Osteocyte (in vitro differentiated cells): Measurements from ENCODE around the gene POLR1C. TPM values are rescaled to one million over a fixed set of nuclear protein-coding genes. Genes with fewer than 3 reads are reported as not detected.
A peak's percentile ranks its signal among the peaks of the same experiment; 100 is the strongest.
"Not testable (repeated sequence)": the region's sequence is repeated elsewhere in the genome, so short reads cannot be mapped to it uniquely, and the experiment has no call there.

ENCODE experiments used
- DNase-seq: peaks from one replicate; pipeline ENCODE4 v3.0.0; 2021; ENCODE audit warnings: mixed read lengths; ENCODE audit not compliant: unreplicated experiment; ENCODE audit errors: extremely low spot score
- H3K27ac Mint-ChIP-seq: one replicate; pipeline ENCODE4 v1.8.0; 2021; ENCODE audit warnings: mild to moderate bottlenecking, mixed read lengths; ENCODE audit not compliant: unreplicated experiment
- H3K27me3 Mint-ChIP-seq: one replicate; pipeline ENCODE4 v1.8.0; 2021; ENCODE audit warnings: mixed read lengths; ENCODE audit not compliant: unreplicated experiment
- H3K36me3 Mint-ChIP-seq: one replicate; pipeline ENCODE4 v1.8.0; 2021; ENCODE audit warnings: mixed read lengths; ENCODE audit not compliant: unreplicated experiment
- H3K4me1 Mint-ChIP-seq: one replicate; pipeline ENCODE4 v1.8.0; 2021; ENCODE audit warnings: mixed read lengths; ENCODE audit not compliant: unreplicated experiment
- H3K4me3 Mint-ChIP-seq: one replicate; pipeline ENCODE4 v1.8.0; 2021; ENCODE audit warnings: mild to moderate bottlenecking, moderate library complexity, mixed read lengths; ENCODE audit not compliant: unreplicated experiment
- H3K9me3 Mint-ChIP-seq: one replicate; pipeline ENCODE4 v1.8.0; 2021; ENCODE audit warnings: mixed read lengths; ENCODE audit not compliant: unreplicated experiment
- long read RNA-seq: library from polyadenylated mRNA; unstranded; transcript quantifications from one replicate; pipeline ENCODE4 v2.0.0, GENCODE V29; 2021
- total RNA-seq: library from RNA; stranded (reverse); gene quantifications from 2 replicates; pipeline ENCODE4 v1.2.1, GENCODE V29; 2021
- TF ChIP-seq, protein P1 (sequence below): fragments of 200-600 bp; sonication (generic); IDR thresholded peaks from 2 replicates; pipeline ENCODE4 v1.5.0; 2021; ENCODE audit warnings: antibody characterized with exemption, mild to moderate bottlenecking, moderate library complexity

The POLR1C gene, protein sequence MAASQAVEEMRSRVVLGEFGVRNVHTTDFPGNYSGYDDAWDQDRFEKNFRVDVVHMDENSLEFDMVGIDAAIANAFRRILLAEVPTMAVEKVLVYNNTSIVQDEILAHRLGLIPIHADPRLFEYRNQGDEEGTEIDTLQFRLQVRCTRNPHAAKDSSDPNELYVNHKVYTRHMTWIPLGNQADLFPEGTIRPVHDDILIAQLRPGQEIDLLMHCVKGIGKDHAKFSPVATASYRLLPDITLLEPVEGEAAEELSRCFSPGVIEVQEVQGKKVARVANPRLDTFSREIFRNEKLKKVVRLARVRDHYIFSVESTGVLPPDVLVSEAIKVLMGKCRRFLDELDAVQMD
- 27.9 and 32.8 TPM in 2 replicates for total RNA-seq
- long read RNA-seq, transcript POLR1C-203 (9 exons, 1,355 nt), result major isoform, 62 of 94 reads
- long read RNA-seq, partial matches to known transcripts, result 2 of 94 reads
- long read RNA-seq, other reads (novel, unspliced or antisense), result 21 of 94 reads

DNA sequence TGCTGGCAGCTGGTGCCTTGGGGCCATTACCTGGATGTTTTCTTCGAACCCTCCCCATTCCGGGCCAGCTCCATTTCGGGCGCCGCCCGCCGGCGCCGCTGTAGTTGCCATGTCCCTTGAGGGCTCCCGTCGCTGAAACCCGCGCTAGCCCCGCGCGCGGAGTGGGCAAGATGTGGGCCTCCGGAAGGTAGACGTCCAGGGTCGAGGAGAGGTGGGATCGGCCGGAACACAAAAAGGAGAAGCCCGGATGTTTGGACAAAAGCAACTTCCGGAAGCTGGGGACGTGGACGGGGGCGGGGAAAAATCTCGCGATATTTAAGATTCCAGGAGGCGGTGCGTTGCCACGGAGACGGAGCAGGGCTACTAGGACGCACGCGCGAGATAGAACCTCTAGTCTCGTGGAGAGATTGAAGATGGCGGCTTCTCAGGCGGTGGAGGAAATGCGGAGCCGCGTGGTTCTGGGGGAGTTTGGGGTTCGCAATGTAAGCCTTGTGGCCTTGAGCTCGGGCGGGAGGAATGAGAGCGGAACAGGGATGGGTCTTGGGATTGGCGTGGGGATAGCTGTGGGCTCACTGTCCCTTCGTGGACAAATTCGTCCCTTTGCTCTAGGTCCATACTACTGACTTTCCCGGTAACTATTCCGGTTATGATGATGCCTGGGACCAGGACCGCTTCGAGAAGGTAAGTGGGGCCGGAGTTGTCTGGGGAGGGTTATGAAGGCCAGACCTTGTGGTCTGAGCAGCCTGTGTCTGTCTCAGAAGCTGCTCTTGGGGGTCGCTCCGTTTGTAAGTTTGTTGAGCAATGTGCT, at the start of gene POLR1C, which contains the start of gene YIPF3:
Gene POLR1C (plus strand): TSS at position 393 of the 808 bp plus-strand sequence. CDS start 21 bp downstream, at position 414.
Gene YIPF3 (minus strand): TSS at position 230 of the 808 bp plus-strand sequence. CDS start 119 bp downstream, at position 111.
- TF ChIP-seq, protein P1, sequence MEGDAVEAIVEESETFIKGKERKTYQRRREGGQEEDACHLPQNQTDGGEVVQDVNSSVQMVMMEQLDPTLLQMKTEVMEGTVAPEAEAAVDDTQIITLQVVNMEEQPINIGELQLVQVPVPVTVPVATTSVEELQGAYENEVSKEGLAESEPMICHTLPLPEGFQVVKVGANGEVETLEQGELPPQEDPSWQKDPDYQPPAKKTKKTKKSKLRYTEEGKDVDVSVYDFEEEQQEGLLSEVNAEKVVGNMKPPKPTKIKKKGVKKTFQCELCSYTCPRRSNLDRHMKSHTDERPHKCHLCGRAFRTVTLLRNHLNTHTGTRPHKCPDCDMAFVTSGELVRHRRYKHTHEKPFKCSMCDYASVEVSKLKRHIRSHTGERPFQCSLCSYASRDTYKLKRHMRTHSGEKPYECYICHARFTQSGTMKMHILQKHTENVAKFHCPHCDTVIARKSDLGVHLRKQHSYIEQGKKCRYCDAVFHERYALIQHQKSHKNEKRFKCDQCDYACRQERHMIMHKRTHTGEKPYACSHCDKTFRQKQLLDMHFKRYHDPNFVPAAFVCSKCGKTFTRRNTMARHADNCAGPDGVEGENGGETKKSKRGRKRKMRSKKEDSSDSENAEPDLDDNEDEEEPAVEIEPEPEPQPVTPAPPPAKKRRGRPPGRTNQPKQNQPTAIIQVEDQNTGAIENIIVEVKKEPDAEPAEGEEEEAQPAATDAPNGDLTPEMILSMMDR, result no peak
- no peak within 1 kb of the TSS for H3K4me3 Mint-ChIP-seq
- peak; percentile 99 for DNase-seq
- no peaks in the 10 kb centered on the region for H3K27me3 Mint-ChIP-seq
- H3K4me1 Mint-ChIP-seq, result peaks cover 23% of the 10 kb centered on the region
- H3K27ac Mint-ChIP-seq, result no peak within 1 kb of the TSS
- H3K36me3 Mint-ChIP-seq, result peaks cover 30% of the 10 kb centered on the region
- H3K9me3 Mint-ChIP-seq, result no peaks in the 10 kb centered on the region

DNA sequence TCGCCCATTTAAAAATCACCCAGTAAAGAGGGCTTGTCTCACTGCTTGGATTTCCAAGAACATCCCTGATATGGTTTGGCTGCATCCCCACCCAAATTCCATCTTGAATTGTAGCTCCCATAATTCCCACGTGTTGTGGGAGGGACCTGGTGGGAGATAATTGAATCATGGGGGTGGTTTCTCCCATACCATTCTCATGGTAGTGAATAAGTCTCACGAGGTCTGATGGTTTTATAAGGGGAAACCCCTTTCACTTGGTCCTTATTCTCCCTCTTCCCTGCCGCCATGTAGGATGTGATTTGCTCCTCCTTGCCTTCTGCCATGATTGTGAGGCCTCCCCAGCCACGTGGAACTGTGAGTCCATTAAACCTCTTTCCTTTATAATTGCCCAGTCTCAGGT, 49.6 kb upstream of the POLR1C start:
- DNase-seq, H3K4me1 Mint-ChIP-seq, H3K27ac Mint-ChIP-seq, H3K4me3 Mint-ChIP-seq, H3K9me3 Mint-ChIP-seq, H3K36me3 Mint-ChIP-seq: not testable (repeated sequence)
- peaks cover 22% of the 10 kb centered on the region for H3K27me3 Mint-ChIP-seq

GRCh38 chr6:43467752-43468151, 49.1 kb upstream of the POLR1C start:
- peaks cover 18% of the 10 kb centered on the region for H3K27me3 Mint-ChIP-seq
- H3K4me1 Mint-ChIP-seq, result no peaks in the 10 kb centered on the region
- no peaks in the 10 kb centered on the region for H3K36me3 Mint-ChIP-seq
- H3K27ac Mint-ChIP-seq, result no peak overlapping the region
- no peak for DNase-seq
- H3K9me3 Mint-ChIP-seq, result no peaks in the 10 kb centered on the region
- no peak overlapping the region for H3K4me3 Mint-ChIP-seq
- TF ChIP-seq, protein P1, result no peak

- H3K4me3 Mint-ChIP-seq, result no peak overlapping the region
- H3K27me3 Mint-ChIP-seq, result peaks cover 14% of the 10 kb centered on the region
- H3K36me3 Mint-ChIP-seq, result no peaks in the 10 kb centered on the region
- H3K9me3 Mint-ChIP-seq, result no peaks in the 10 kb centered on the region
- TF ChIP-seq, protein P1, result no peak
- no peak overlapping the region for H3K27ac Mint-ChIP-seq
- no peaks in the 10 kb centered on the region for H3K4me1 Mint-ChIP-seq
- DNase-seq, result no peak
Measured at GRCh38 chr6:43468240-43468639, 48.6 kb upstream of the POLR1C start.

DNA sequence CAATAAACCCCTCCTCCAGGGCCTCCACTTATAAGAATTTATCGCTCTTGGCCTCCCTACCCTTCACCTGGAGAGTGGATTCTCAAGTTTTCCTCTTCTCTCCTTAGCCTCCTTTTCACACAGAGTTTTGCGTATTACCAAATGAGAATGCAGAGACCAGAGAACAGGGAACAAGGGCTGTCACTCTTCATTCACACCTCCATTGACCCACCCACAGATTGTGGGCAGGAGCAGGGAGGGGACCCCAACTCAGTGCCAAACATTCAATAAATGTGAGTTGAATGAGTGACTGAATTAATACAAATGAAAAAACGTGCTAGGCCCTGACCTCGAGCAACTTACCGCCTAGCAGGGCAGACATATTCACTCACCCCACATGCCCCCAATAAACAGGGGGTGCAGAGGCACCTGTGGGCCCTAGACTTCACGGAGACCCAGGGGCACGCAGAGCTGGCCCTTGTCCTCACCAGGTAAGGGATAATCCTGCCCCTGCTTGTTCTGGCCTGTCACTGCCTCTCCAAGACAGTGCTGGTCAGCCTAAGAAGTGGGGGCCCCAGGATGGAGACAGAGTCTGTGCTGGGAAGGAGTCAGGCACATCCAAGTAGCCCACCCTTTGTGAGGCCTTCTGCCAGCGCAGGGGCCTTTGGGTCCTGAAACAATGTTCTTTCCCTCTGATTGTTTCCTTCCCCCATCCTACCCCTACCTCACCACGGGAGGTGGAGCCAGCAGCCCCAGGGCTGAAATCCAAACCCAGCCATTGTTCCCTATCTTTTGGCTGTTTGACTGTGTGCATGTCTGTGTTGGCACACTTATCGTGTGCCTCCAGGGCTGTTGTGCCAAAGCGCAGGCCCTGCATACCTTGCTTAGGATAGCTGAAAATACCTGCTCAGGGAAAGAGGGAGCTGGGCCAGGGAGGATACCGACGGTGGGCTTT, 47.9 kb upstream of the POLR1C start:
- Mint-ChIP-seq H3K27me3 (peaks cover 14% of the 10 kb centered on the region), H3K36me3 (no peaks in the 10 kb centered on the region), H3K27ac (no peak overlapping the region), H3K4me1 (no peaks in the 10 kb centered on the region), H3K4me3 (no peak overlapping the region), H3K9me3 (no peaks in the 10 kb centered on the region)
- no peak for DNase-seq
- TF ChIP-seq, protein P1, result no peak
